Stimulated activated memory B cell treated with anti-CD40 and anti-IgM and Interleukin-4, amounts not matched to agents 10 μg/mL and 1 μg/mL and 100 μg/mL, for 72 hours (primary cell): ENCODE data around the gene MICALL2.
A peak's percentile ranks its signal among the peaks of the same experiment; 100 is the strongest.

ENCODE experiments used
- ATAC-seq: fragments of 150-1000 bp; cut with Tn5 transposase; 2 replicates; pipeline ENCODE4 v1.10.0; 2021
- H3K27ac Mint-ChIP-seq: one replicate; pipeline ENCODE4 v1.8.0; 2022; ENCODE audit warnings: mild to moderate bottlenecking, mixed read lengths
- H3K27me3 Mint-ChIP-seq: one replicate; pipeline ENCODE4 v1.8.0; 2022; ENCODE audit warnings: mixed read lengths
- H3K36me3 Mint-ChIP-seq: one replicate; pipeline ENCODE4 v1.8.0; 2022; ENCODE audit warnings: mixed read lengths
- H3K4me1 Mint-ChIP-seq: one replicate; pipeline ENCODE4 v1.8.0; 2022; ENCODE audit warnings: mixed read lengths
- H3K4me3 Mint-ChIP-seq: one replicate; pipeline ENCODE4 v1.8.0; 2022; ENCODE audit warnings: mild to moderate bottlenecking, moderate library complexity, mixed read lengths
- H3K9me3 Mint-ChIP-seq: one replicate; pipeline ENCODE4 v1.8.0; 2022; ENCODE audit warnings: mixed read lengths

MICALL2 gene

GRCh38 chr7:1439373-1440363, 19.6 kb downstream of the MICALL2 start:
- H3K27ac Mint-ChIP-seq, result no peak overlapping the region
- H3K4me1 Mint-ChIP-seq, result no peaks in the 10 kb centered on the region
- H3K4me3 Mint-ChIP-seq, result no peak overlapping the region
- no peaks in the 10 kb centered on the region for H3K36me3 Mint-ChIP-seq
- H3K27me3 Mint-ChIP-seq, result peaks cover 45% of the 10 kb centered on the region
- no peak for ATAC-seq
- H3K9me3 Mint-ChIP-seq, result no peaks in the 10 kb centered on the region

- H3K4me1 Mint-ChIP-seq, result no peaks in the 10 kb centered on the region
- no peak overlapping the region for H3K4me3 Mint-ChIP-seq
- H3K27ac Mint-ChIP-seq, result no peak overlapping the region
- peaks cover 48% of the 10 kb centered on the region for H3K27me3 Mint-ChIP-seq
- H3K36me3 Mint-ChIP-seq, result no peaks in the 10 kb centered on the region
- H3K9me3 Mint-ChIP-seq, result no peaks in the 10 kb centered on the region
- no peak for ATAC-seq
These were observed 20.4 kb downstream of the MICALL2 start for GRCh38 chr7:1438821-1439220.

GRCh38 chr7:1438208-1438607, 21.1 kb downstream of the MICALL2 start:
- no peak for ATAC-seq
- H3K4me1 Mint-ChIP-seq, result no peaks in the 10 kb centered on the region
- H3K27me3 Mint-ChIP-seq, result peaks cover 49% of the 10 kb centered on the region
- no peak overlapping the region for H3K4me3 Mint-ChIP-seq
- no peaks in the 10 kb centered on the region for H3K36me3 Mint-ChIP-seq
- no peak overlapping the region for H3K27ac Mint-ChIP-seq
- no peaks in the 10 kb centered on the region for H3K9me3 Mint-ChIP-seq

GRCh38 chr7:1437155-1437880, 22.0 kb downstream of the MICALL2 start:
- H3K27me3 Mint-ChIP-seq, result peaks cover 49% of the 10 kb centered on the region
- H3K36me3 Mint-ChIP-seq, result no peaks in the 10 kb centered on the region
- no peaks in the 10 kb centered on the region for H3K9me3 Mint-ChIP-seq
- ATAC-seq, result no peak
- H3K4me1 Mint-ChIP-seq, result peaks cover 9% of the 10 kb centered on the region
- no peak overlapping the region for H3K4me3 Mint-ChIP-seq
- no peak overlapping the region for H3K27ac Mint-ChIP-seq

- no peak for ATAC-seq
- Mint-ChIP-seq H3K4me1 (peaks cover 11% of the 10 kb centered on the region), H3K36me3 (no peaks in the 10 kb centered on the region), H3K4me3 (no peak overlapping the region), H3K27me3 (peaks cover 49% of the 10 kb centered on the region), H3K27ac (no peak overlapping the region), H3K9me3 (no peaks in the 10 kb centered on the region)
These were observed 22.7 kb downstream of the MICALL2 start for GRCh38 chr7:1436608-1437007.

- ATAC-seq, result no peak
- H3K27ac Mint-ChIP-seq, result no peak overlapping the region
- H3K27me3 Mint-ChIP-seq, result peaks cover 47% of the 10 kb centered on the region
- H3K36me3 Mint-ChIP-seq, result no peaks in the 10 kb centered on the region
- no peaks in the 10 kb centered on the region for H3K9me3 Mint-ChIP-seq
- peaks cover 11% of the 10 kb centered on the region for H3K4me1 Mint-ChIP-seq
- H3K4me3 Mint-ChIP-seq, result no peak overlapping the region
These were observed 24.2 kb downstream of the MICALL2 start for GRCh38 chr7:1434891-1435670.

GRCh38 chr7:1434165-1434718, 25.0 kb downstream of the MICALL2 start:
- H3K4me1 Mint-ChIP-seq, result peaks cover 11% of the 10 kb centered on the region
- H3K27ac Mint-ChIP-seq, result no peak overlapping the region
- H3K4me3 Mint-ChIP-seq, result no peak overlapping the region
- H3K9me3 Mint-ChIP-seq, result no peaks in the 10 kb centered on the region
- peaks cover 49% of the 10 kb centered on the region for H3K27me3 Mint-ChIP-seq
- H3K36me3 Mint-ChIP-seq, result no peaks in the 10 kb centered on the region
- ATAC-seq, result no peak

- no peaks in the 10 kb centered on the region for H3K9me3 Mint-ChIP-seq
- H3K27me3 Mint-ChIP-seq, result peaks cover 58% of the 10 kb centered on the region
- H3K4me1 Mint-ChIP-seq, result peaks cover 11% of the 10 kb centered on the region
- no peaks in the 10 kb centered on the region for H3K36me3 Mint-ChIP-seq
- no peak overlapping the region for H3K27ac Mint-ChIP-seq
- ATAC-seq, result no peak
- H3K4me3 Mint-ChIP-seq, result no peak overlapping the region
These were observed 25.9 kb downstream of the MICALL2 start for GRCh38 chr7:1433128-1433920.

GRCh38 chr7:1432411-1433082, 26.7 kb downstream of the MICALL2 start:
- no peaks in the 10 kb centered on the region for H3K36me3 Mint-ChIP-seq
- peaks cover 11% of the 10 kb centered on the region for H3K4me1 Mint-ChIP-seq
- peaks cover 66% of the 10 kb centered on the region for H3K27me3 Mint-ChIP-seq
- H3K9me3 Mint-ChIP-seq, result no peaks in the 10 kb centered on the region
- peak overlapping the region; percentile 10 for H3K4me3 Mint-ChIP-seq
- ATAC-seq, result peak; percentile 60
- H3K27ac Mint-ChIP-seq, result no peak overlapping the region

GRCh38 chr7:1431634-1432380, 27.5 kb downstream of the MICALL2 start:
- H3K36me3 Mint-ChIP-seq, result no peaks in the 10 kb centered on the region
- H3K9me3 Mint-ChIP-seq, result no peaks in the 10 kb centered on the region
- peaks cover 11% of the 10 kb centered on the region for H3K4me1 Mint-ChIP-seq
- no peak for ATAC-seq
- H3K4me3 Mint-ChIP-seq, result no peak overlapping the region
- H3K27me3 Mint-ChIP-seq, result peaks cover 68% of the 10 kb centered on the region
- no peak overlapping the region for H3K27ac Mint-ChIP-seq

- H3K27ac Mint-ChIP-seq, result no peak overlapping the region
- H3K27me3 Mint-ChIP-seq, result peaks cover 74% of the 10 kb centered on the region
- no peaks in the 10 kb centered on the region for H3K36me3 Mint-ChIP-seq
- H3K4me1 Mint-ChIP-seq, result peaks cover 11% of the 10 kb centered on the region
- no peak for ATAC-seq
- no peaks in the 10 kb centered on the region for H3K9me3 Mint-ChIP-seq
- H3K4me3 Mint-ChIP-seq, result no peak overlapping the region
These were observed 28.0 kb downstream of the MICALL2 start for GRCh38 chr7:1431226-1431625.

GRCh38 chr7:1430056-1430845, 29.0 kb downstream of the MICALL2 start:
- H3K9me3 Mint-ChIP-seq, result peaks cover 4% of the 10 kb centered on the region
- peaks cover 82% of the 10 kb centered on the region for H3K27me3 Mint-ChIP-seq
- H3K27ac Mint-ChIP-seq, result no peak overlapping the region
- H3K4me3 Mint-ChIP-seq, result no peak overlapping the region
- H3K4me1 Mint-ChIP-seq, result peaks cover 11% of the 10 kb centered on the region
- ATAC-seq, result no peak
- no peaks in the 10 kb centered on the region for H3K36me3 Mint-ChIP-seq
